GM18517 (cell line): ENCODE data around the gene KIAA0319L.

Experiments used
- ATAC-seq: cut with Tn5 transposase; IDR thresholded peaks from one replicate; pipeline ENCODE4 v1.9.1; 2021; ENCODE audit warnings: mild to moderate bottlenecking, moderate library complexity; ENCODE audit not compliant: unreplicated experiment

Gene KIAA0319L

GRCh38 chr1:35539073-35539823 is 18.0 kb downstream of the KIAA0319L start:
- no peak for ATAC-seq

- ATAC-seq: no peak
Measured at GRCh38 chr1:35537806-35538205, 19.4 kb downstream of the KIAA0319L start.

- no peak for ATAC-seq
Measured at GRCh38 chr1:35536556-35537162, 20.5 kb downstream of the KIAA0319L start.

GRCh38 chr1:35535243-35535642 is 22.0 kb downstream of the KIAA0319L start:
- ATAC-seq: no peak

- ATAC-seq: no peak
Measured at GRCh38 chr1:35533586-35533985, 23.6 kb downstream of the KIAA0319L start.

GRCh38 chr1:35532497-35533223 is 24.5 kb downstream of the KIAA0319L start:
- ATAC-seq: no peak

- no peak for ATAC-seq
Measured at GRCh38 chr1:35531368-35531767, 25.8 kb downstream of the KIAA0319L start.

GRCh38 chr1:35530946-35531345 is 26.3 kb downstream of the KIAA0319L start:
- ATAC-seq: no peak

GRCh38 chr1:35530168-35530567 is 27.0 kb downstream of the KIAA0319L start:
- no peak for ATAC-seq

- ATAC-seq: no peak
Measured at GRCh38 chr1:35524106-35524505, 33.1 kb downstream of the KIAA0319L start.

GRCh38 chr1:35519432-35519831 is 37.8 kb downstream of the KIAA0319L start:
- no peak for ATAC-seq

- ATAC-seq: no peak
Measured at GRCh38 chr1:35518183-35518582, 39.0 kb downstream of the KIAA0319L start.

GRCh38 chr1:35511305-35511704 is 45.9 kb downstream of the KIAA0319L start:
- ATAC-seq: no peak

GRCh38 chr1:35509558-35509957 is 47.6 kb downstream of the KIAA0319L start:
- ATAC-seq: no peak

GRCh38 chr1:35507947-35508346 is 49.3 kb downstream of the KIAA0319L start:
- ATAC-seq: no peak

GRCh38 chr1:35506960-35507912 is 50.0 kb downstream of the KIAA0319L start:
- ATAC-seq: no peak

GRCh38 chr1:35505911-35506798 is 51.0 kb downstream of the KIAA0319L start:
- ATAC-seq: peak; percentile 50

- no peak for ATAC-seq
Measured at GRCh38 chr1:35502242-35502641, 55.0 kb downstream of the KIAA0319L start.

GRCh38 chr1:35500439-35500838 is 56.8 kb downstream of the KIAA0319L start:
- no peak for ATAC-seq

GRCh38 chr1:35499652-35500176 is 57.5 kb downstream of the KIAA0319L start:
- no peak for ATAC-seq
